Measurements from ENCODE around the gene PRAMEF26.
"Not testable (repeated sequence)": the region's sequence is repeated elsewhere in the genome, so short reads cannot be mapped to it uniquely, and the experiment has no call there.

PRAMEF26 gene

DNA sequence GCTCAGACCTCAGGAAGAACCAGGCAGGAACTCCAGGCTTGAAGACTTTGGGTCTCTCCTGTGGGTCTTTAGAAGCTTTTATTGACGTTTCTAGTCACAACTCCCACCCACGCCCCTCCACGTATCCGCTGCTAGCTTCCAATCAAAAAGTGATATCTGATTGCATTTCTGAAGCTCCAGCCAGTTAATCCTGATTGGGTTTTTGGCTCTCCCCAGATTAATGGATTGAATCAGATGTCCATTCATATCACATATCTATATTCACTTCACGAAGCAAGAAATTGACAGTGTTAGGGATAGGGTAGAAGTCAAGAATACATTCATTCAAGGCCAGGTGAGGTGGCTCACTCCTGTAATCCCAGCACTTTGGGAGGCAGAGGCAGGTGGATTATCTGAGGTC is at the start of gene PRAMEF26:
Gene PRAMEF26 (minus strand): TSS at position 101 of the 400 bp plus-strand sequence. CDS start 2,914 bp downstream, outside the sequence.
- not testable (repeated sequence) for H3K4me3 ChIP-seq (ENCODE audit: low read depth, low read length); H3K36me3 ChIP-seq (ENCODE audit: control insufficient read depth, insufficient read depth, low read length); H3K27ac ChIP-seq (ENCODE audit: low read depth, low read length); H3K9ac ChIP-seq (ENCODE audit: low read depth, low read length); H3K27me3 ChIP-seq (ENCODE audit: control insufficient read depth, insufficient read depth, low read length); H3K9me3 ChIP-seq (ENCODE audit: control insufficient read depth, insufficient read depth, low read length); H3K4me1 ChIP-seq (ENCODE audit: control insufficient read depth, insufficient read depth, low read length)

GRCh38 chr1:13201309-13201708 is 45.5 kb upstream of the PRAMEF26 start, which contains the start of gene PRAMEF13:
TSS of gene PRAMEF13 (minus strand) at chr1:13201409. CDS start at chr1:13199589, 1,820 bp downstream.
- not testable (repeated sequence) for H3K4me3 ChIP-seq (ENCODE audit: low read depth, low read length); H3K36me3 ChIP-seq (ENCODE audit: control insufficient read depth, insufficient read depth, low read length); H3K27me3 ChIP-seq (ENCODE audit: control insufficient read depth, insufficient read depth, low read length); H3K9me3 ChIP-seq (ENCODE audit: control insufficient read depth, insufficient read depth, low read length); H3K4me1 ChIP-seq (ENCODE audit: control insufficient read depth, insufficient read depth, low read length); H3K9ac ChIP-seq (ENCODE audit: low read depth, low read length); H3K27ac ChIP-seq (ENCODE audit: low read depth, low read length)

GRCh38 chr1:13171548-13171947 is 15.7 kb upstream of the PRAMEF26 start, which contains the start of gene PRAMEF9:
TSS of gene PRAMEF9 (plus strand) at chr1:13171848. CDS start at chr1:13175281, 3,433 bp downstream.
- not testable (repeated sequence) for H3K36me3 ChIP-seq (ENCODE audit: control insufficient read depth, insufficient read depth, low read length); H3K9ac ChIP-seq (ENCODE audit: low read depth, low read length); H3K9me3 ChIP-seq (ENCODE audit: control insufficient read depth, insufficient read depth, low read length); H3K27me3 ChIP-seq (ENCODE audit: control insufficient read depth, insufficient read depth, low read length); H3K4me1 ChIP-seq (ENCODE audit: control insufficient read depth, insufficient read depth, low read length); H3K4me3 ChIP-seq (ENCODE audit: low read depth, low read length); H3K27ac ChIP-seq (ENCODE audit: low read depth, low read length)

DNA sequence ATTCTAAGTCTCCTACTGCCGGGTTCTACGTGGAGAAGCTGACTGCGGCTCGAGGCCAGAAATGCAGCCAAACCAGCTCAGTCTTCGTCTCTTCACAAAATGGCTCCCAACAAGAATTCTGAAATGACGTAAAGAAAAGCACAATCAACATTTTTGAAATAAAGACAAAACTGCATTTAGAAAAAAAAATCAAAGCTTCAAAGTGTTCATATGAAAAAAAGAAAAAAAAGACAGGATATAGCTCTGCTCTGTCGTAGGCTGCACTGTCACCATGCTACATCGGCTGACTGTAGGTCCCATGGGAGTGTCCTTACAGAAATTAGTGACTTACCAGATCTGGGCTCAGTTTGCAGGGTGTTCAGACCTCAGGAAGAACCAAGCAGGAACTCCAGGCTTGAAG is 9.7 kb upstream of the PRAMEF26 start, which contains the start of gene HNRNPCL4:
Gene HNRNPCL4 (minus strand): TSS at position 101 of the 400 bp plus-strand sequence. CDS start 164 bp downstream, outside the sequence.
- H3K9me3 ChIP-seq (ENCODE audit: control insufficient read depth, insufficient read depth, low read length); H3K4me1 ChIP-seq (ENCODE audit: control insufficient read depth, insufficient read depth, low read length); H3K4me3 ChIP-seq (ENCODE audit: low read depth, low read length); H3K9ac ChIP-seq (ENCODE audit: low read depth, low read length); H3K27ac ChIP-seq (ENCODE audit: low read depth, low read length); H3K36me3 ChIP-seq (ENCODE audit: control insufficient read depth, insufficient read depth, low read length); H3K27me3 ChIP-seq (ENCODE audit: control insufficient read depth, insufficient read depth, low read length): not testable (repeated sequence)

- not testable (repeated sequence) for H3K4me3 ChIP-seq (ENCODE audit: low read depth, low read length); H3K9ac ChIP-seq (ENCODE audit: low read depth, low read length); H3K27ac ChIP-seq (ENCODE audit: low read depth, low read length); H3K4me1 ChIP-seq (ENCODE audit: control insufficient read depth, insufficient read depth, low read length); H3K27me3 ChIP-seq (ENCODE audit: control insufficient read depth, insufficient read depth, low read length); H3K36me3 ChIP-seq (ENCODE audit: control insufficient read depth, insufficient read depth, low read length)
- H3K9me3 ChIP-seq (ENCODE audit: control insufficient read depth, insufficient read depth, low read length): peaks cover 68% of the 10 kb centered on the region
Measured at GRCh38 chr1:13116754-13117153, 39.1 kb downstream of the PRAMEF26 start, which contains the start of gene HNRNPCL2. TSS of gene HNRNPCL2 (minus strand) at chr1:13116854. CDS start at chr1:13116400, 454 bp downstream.
